Nucleus accumbens (tissue), 56 donors: ENCODE measurements around the gene TAC3.
A peak's percentile ranks its signal among the peaks of the same experiment; 100 is the strongest.
"Not testable (repeated sequence)": the region's sequence is repeated elsewhere in the genome, so short reads cannot be mapped to it uniquely, and the experiment has no call there.

ENCODE experiments used
- DNase-seq, 56 donors: peaks; one replicate each; lab custom pipeline; 2025; lab: John Stamatoyannopoulos, UW

Gene TAC3

DNA sequence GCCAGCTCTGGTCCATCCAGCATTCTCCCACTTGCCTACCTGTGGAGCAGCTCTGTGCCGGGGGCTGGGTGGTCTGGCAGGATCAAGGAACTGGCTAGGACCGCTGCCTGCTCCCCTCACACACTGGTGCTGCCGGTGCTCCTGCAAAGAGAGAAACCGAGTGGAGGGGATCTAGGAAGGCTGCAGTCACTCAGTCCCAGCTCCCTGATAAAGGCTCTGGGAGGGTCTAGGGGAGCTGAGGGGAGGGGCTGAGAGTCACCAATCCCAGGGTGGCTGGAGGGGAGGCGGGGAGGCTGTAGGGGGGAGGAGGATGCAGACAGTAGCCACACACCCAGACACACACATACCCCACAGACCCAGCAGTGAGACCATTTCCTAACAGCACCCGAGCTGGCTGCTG, at the start of gene TAC3:
TSS of gene TAC3 (minus strand) at position 182 of the 400 bp plus-strand sequence. CDS start 732 bp downstream, outside the sequence.
- DNase-seq: no peak

DNA sequence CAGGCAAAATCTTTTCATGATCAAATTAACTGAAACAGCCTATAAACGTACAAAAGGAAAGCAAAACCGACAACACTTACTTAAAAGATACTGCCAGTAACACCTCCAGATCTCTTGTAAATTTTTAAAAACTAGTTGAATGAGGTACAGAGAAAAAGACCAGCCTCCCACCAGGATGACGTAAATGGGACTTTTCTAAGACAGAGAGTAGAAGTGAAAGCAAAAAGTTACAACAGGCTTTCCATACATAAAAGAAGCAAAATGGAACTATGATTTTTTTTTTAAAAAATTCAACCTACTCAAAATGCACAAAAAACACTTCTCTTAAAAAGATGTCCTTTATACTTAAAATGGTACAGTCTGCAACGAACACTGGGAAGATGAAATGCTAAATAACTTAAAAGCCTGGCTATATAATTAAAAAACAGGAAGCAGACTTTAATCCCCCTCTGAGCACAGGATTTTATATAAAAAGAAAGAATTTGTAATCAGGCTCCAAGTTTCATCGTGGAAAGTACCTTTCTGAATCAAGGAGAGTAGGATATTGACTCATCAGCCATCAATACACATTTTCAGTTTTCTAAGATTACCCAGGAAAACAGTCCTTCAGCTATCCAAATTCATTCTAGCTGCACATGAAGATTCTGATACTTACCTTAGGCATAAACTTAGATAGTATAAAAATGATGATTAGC, 47.8 kb upstream of the TAC3 start:
- DNase-seq: no peak

DNA sequence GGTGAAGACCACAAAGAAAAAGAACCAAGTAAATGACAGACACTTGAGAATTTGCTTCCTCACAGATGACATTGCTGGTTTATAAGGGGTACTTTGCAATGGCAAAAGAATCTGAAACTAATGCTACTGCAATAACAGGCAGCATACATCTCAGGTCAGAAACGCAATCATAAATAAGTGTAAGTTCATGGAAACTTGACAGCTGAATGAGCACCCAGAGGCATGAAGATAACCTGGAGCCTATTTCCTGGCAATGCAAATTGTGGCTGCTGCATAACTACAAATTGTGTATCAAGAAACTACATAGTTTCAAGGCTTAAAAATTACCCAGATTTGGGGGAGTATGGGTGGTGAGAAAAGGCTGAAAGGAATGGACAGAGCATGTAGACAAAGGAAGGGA, 42.1 kb upstream of the TAC3 start:
- DNase-seq: no peak

DNA sequence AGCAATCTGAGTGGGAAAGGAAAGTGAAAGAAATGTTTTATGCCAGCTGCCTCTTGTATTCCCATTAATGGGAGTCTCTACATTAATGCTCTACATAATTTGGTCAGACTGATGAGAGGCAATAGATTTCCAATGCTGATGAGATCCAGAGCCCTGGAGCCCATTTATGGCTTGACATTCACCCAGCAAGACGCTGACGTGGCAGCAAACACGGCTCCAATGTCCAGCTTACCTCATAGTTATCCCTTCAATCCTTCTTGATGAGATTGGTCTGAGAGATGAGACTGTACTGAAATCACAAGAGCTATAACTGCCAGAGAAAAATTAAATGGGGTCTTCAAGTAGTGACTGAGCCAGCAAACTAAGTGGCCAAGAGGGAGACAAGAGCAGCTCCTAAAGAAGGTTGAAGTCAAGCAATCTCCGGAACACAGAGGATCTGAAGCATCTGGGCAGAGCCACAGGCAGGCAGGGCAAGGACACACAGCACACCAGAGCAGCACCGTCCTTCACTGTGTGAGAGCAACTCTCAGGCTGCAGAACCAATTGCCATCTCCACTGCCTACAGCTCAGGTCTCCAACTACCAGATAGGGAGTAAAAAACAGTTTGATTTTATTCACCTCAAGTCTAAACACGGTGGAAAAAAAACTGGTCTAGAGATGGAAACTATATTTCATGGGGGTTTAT, 40.9 kb upstream of the TAC3 start:
- DNase-seq: no peak

DNA sequence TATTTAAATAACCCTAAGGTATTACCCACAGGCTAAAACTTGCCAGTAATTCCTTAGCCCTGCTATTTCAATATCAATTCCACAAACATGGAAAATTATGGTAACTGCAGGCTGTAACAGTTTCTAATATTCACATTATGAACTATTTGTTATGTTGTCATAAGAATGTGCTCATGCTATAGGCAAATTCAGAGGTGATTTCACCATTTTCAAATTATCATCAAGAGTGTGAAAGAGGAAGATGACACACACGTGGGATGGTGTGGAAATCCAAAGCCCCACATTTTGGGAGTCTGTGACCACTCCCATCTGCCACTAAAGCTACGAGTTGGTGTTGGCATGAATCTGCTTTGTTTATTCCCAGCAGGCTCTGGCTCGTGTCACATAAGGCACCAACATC, 39.5 kb upstream of the TAC3 start:
- no peak for DNase-seq

DNA sequence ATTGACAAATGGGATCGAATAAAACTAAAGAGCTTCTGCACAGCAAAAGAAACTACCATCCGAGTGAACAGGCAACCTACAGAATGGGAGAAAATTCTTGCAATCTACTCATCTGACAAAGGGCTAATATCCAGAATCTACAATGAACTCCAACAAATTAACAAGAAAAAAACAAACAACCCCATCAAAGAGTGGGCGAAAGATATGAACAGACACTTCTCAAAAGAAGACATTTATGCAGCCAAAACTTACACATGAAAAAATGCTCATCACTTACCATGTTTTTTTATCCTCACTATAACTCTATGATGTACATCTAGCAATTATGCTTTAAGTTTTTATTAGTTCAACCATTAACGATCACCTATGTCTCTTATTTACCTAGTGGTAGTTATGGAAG, 37.6 kb upstream of the TAC3 start:
- DNase-seq: not testable (repeated sequence)

DNA sequence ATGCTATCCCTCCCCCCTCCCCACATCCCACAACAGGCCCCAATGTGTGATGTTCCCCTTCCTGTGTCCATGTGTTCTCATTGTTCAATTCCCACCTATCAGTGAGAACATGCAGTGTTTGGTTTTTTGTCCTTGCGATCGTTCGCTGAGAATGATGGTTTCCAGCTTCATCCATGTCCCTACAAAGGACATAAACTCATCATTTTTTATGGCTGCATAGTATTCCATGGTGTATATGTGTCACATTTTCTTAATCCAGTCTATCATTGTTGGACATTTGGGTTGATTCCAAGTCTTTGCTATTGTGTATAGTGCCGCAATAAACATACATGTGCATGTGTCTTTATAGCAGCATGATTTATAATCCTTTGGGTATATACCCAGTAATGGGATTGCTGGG, 36.8 kb upstream of the TAC3 start:
- DNase-seq: not testable (repeated sequence)

DNA sequence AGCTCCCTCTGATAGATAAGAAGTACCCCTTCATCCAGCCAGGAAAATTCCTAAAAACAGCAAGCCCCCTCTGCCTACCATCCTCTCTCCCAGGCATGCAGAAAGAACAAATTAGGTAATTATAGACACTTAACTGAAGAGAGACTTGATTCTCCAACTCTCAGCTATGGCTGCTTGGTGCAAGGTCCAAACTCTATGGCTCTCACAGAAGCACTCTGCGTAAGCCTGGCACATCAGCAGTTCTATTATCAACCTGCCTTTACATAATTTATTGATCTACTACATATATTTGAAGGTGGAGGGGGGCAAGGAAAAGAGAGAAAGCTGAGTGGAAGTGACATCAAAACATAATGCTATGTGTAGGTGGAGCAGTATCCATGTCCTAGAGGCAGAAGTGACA, 34.7 kb upstream of the TAC3 start:
- DNase-seq: no peak

DNA sequence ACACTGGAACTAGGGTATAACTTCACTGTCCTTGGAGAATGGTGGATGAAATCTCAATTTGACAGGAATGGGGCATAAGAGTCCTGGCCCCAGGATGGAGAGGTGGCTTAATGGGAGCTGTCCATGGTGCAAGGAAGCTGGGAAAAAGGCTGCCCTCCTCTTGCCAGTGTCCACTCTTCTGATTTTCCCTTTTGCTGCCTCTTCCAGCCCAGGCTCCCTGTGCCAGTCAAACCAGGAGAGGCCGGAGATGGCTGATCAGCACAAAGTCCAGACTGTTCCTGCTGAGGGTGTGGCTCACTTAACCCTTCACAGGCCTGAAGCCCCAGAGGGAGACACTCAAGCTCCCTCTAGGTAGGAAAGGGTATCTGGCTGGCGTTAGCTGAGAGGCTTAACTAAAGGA, 33.6 kb upstream of the TAC3 start, which contains the start of gene MYO1A:
TSS of gene MYO1A (minus strand) at position 240 of the 400 bp plus-strand sequence. CDS start 1,806 bp downstream, outside the sequence.
- DNase-seq: no peak

DNA sequence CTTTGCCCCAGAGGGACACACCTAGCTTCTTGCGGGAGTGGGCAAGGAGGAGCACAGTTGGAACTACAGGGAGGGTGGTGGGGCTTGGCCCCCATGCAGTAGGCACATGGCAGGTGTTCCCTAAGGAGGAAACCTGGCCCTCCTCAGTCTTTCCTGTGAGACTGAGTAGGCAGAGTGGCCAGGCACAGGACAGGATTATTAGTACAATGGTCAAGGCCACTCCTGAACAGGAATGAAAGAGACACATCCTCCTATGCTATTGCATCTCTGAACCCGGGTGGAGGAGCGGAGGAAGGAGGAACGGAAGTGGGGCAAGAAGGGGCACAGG, 32.8 kb upstream of the TAC3 start:
- DNase-seq: no peak

DNA sequence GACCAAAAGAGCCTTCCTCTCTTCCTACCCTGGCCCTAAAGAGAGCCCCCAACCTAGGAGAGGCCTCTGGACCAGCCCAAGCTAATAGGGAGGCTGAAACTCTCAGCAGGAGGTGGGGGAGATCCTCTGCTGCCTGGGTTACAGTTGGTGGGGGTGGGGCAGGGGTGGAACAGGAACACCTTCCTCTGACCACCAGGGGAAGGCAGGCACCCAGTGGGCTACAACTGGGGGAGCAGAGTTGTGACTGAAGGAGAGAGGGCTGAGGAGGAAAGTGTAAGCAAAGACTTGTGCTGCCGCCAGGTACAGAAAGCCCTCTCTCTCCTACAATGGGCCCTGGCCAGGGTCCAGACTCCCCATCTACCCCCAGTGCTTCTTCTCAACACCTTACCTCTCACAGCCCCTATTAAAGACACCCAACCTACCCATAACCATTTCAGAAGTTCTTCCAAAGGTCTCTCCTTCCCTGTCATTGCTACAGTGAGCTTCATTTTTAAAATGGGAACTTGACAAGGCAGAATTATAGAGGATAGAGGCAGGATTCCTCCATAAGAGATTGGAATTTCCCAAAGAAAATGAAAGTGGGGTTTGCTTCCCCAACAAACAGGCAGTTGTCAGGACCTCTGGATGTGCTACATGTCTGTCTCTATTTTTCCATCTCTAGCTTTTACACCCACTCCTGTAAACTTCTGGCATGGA, 32.2 kb upstream of the TAC3 start:
- no peak for DNase-seq

DNA sequence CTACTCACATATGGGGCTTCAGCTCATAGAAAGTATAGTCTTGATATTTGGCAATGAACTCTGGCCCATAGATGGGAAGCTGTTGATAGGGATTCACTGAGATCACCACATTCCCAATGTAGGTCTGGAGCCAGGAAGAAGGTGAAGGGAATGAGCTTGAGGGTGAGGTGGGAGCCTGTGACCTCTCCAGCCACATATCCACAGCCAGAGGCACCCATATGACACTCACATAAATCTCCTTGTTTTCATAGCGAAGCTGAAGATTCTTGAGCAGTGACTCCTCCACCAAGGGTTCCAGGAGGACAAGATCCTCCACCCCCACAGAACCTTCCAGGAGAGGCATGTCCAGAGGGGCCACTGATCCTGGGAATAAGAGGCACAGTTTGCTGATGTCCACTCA, 31.7 kb upstream of the TAC3 start:
- no peak for DNase-seq

DNA sequence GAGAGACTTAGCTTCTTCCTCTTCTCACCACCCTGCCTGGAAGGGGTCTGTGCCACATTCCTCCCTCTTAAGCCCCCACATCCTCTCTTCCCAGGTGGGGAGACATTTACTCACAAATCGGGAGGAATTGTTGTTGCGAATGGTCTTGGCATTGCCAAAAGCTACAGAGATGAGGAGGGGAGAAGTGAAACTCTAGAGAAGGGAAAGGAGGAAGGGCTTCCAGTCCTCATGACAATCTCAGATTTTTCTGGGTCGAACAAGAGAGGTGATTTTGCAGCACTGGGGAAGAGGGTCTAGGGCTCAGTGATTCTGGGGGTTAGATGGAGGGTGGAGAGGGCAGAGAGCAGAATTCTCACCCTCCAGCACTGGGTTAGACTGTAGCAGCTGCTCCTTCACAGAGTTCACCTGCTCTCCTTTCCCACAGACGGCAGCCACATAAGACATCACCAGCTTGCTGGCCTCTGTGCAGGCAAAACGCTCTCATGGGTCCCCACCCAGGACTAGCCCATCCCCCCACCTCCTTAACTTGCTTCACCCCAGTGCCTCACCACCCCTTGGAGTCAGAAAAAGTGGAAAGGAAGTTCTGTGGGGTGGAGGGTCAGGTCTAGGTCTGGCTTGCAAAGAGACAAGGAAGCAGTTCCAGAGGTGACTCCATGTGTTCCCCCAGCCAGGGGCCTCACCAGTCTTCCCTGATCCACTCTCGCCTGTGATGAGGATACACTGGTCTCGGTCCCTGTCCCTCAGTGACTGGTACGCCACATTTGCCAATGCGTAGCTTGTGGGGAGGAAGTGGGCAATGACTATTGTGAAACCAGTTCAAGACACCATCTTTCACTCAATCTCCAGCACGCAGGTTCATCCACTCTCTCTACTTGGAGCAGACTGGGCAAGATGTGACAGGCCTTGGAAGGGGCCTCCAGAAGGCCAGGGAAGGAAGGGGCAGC, 30.9 kb upstream of the TAC3 start:
- peak in 1 of 56 donors; percentile 1 for DNase-seq

DNA sequence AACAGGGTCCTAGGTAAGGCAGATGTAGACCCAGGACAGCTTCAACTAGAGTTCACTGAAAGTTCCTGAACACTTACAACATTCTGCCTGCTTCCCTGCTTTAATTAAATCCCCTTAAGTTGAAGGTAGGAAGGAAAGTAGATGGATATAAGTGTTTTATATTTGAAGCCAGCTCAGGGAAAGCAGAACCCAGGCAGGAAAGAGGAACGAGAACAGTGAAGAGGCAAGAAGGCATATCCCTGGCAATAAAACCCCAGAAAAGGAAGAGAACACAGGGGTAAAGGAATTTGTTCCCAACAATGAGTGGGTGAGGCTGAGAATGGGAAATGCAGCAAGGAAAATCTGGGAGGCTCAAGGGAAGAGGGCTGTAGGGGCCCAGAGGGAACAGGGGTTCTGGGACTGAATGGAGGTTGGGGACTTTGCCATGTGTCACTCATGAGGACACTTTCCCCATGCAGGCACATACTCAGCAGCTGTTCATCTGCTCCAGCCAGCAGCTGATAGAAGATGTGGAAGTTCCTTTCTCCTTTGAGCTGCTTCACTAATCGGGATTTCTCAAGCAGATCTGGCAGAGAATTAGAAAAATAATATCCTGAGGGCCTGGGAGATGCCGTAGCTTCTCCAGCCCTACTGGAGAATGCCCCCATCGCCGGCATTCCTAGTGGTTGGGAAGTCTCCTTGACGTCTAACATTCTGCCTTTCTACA, 29.9 kb upstream of the TAC3 start:
- DNase-seq: peak in 1 of 56 donors; percentile 36

DNA sequence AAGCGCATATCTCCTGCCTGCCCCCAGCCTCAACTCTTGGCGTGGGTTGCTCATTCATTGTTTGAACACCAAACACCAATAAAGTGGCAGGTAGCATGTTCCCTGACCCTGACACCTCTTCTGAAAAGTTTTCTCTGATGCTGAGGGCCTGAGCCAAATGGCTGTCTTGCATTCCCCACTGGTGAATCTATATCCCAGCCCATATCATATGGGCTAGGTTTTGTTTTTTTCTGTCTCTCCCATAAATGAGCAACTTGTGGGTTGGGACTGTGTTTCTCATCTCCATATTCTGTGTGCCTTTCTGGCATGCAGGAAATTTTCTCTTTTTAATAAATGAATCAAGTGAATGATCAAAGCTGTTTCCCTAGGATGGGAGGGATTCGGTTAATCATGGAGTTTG, 28.6 kb upstream of the TAC3 start:
- no peak for DNase-seq

DNA sequence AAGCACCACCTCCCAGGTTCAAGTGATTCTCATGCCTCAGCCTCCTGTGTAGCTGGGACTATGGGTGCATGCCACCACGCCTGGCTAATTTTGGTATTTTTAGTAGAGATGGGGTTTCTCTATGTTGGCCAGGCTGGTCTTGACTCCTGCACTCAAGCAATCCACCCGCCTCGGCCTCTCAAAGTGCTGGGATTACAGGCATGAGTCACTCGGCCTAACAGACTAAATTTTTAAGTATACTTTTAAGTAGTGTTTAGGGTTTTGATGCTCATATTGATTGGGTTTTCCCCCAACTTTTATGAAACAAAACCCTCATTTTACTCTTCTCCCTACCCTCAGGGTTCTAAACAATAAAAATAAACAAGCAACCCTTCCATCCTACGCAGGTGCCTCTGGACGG, 28.1 kb upstream of the TAC3 start:
- DNase-seq: no peak

DNA sequence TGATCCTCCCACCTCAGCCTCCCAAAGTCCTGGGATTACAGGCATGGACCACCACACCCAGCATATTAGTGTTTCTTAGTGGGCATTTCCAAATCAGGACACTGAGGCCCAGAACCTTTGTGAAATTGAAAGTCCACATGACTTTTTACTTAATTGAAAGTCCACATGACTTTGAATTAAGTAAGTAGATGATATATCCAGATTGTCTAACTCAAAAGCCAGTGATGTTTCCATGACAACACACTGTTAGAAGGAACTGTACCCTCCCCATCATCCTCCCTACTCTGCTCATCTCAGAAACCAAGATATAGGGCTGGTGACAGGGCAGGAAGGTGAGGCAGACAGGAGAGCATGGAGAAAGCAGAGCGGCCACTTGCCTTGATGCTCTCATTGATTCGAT, 26.4 kb upstream of the TAC3 start:
- no peak for DNase-seq

DNA sequence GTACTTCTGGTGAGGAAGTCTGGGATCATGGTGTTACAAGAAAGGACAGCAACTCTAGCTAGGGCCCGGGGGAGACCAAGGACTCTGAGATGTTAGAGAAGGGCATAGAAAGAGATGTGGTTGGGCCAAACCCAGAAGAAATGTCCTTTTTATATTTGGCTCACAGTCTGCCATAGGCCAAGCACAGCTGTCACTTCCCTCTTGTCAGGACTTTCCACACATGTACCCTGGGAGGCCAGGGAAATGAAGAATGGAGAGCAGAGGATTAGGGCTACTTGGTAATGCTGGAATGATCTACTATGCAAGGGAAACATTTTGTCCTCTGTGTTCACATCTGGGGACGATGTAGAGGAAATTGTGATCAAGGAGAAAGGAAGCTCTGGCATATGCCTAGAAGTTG, 24.4 kb upstream of the TAC3 start:
- no peak for DNase-seq

DNA sequence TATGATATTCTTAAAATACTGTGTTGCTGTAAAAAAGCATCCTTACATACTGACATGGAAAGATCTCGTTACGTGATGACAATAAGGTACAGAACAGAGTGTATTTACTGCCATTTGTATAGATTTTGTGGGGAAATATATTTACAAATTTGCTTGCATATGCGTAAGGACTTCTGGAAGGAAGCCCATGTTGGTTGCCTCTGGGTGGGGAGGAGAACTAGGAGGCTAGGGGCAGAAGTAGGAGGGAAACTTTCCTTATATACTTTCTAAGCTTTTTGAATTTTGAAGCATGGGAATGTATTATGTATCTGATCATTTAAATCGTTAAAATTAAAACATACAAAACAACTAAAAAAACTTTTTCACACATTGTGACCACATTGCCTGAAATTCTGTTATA, 23.9 kb upstream of the TAC3 start:
- no peak for DNase-seq
